Tibial nerve (tissue), 4 donors: ENCODE measurements around the gene TTC24. TPM values are rescaled to one million over a fixed set of nuclear protein-coding genes. Genes with fewer than 3 reads are reported as not detected.

Experiments used
- DNase-seq, 2 donors: peaks; one replicate each; pipeline ENCODE4 v3.0.0-alpha.2; 2019; ENCODE audit warnings: low spot score in 2 of 2
- H3K27ac ChIP-seq, 4 donors: fragments of 200-600 bp; sonication (generic) in 3 of 4; one replicate each; pipeline ENCODE4 v1.5.1; 2017 to 2019; ENCODE audit warnings: mild to moderate bottlenecking in 1 of 4
- H3K27me3 ChIP-seq, 2 donors: fragments of 200-600 bp; sonication (generic) in 1 of 2; one replicate each; pipeline versions ENCODE4 v1.5.1 to v1.6.0; 2017 to 2019
- H3K36me3 ChIP-seq, 3 donors: fragments of 200-600 bp; sonication (generic); one replicate each; pipeline ENCODE4 v1.5.1; 2018 to 2019
- H3K4me1 ChIP-seq, 4 donors: fragments of 200-600 bp; sonication (generic) in 3 of 4; one replicate each; pipeline ENCODE4 v1.5.1; 2017 to 2019
- H3K4me3 ChIP-seq, 4 donors: fragments of 200-600 bp; sonication (generic) in 3 of 4; one replicate each; pipeline ENCODE4 v1.5.1; 2017 to 2019; ENCODE audit warnings: mild to moderate bottlenecking in 1 of 4, moderate library complexity in 1 of 4
- H3K9me3 ChIP-seq, 4 donors: fragments of 200-600 bp; sonication (generic) in 3 of 4; one replicate each; pipeline ENCODE4 v1.5.1; 2017 to 2019
- EP300 ChIP-seq, 2 donors: sonication (generic); formaldehyde crosslinking; IDR thresholded peaks; one replicate each; pipeline ENCODE4 v1.6.1; 2017; ENCODE audit warnings: antibody characterized with exemption in 2 of 2, mild to moderate bottlenecking in 1 of 2
- POLR2A ChIP-seq, 2 donors: fragments of 450-650 bp; IDR thresholded peaks; one replicate each; pipeline ENCODE4 v1.6.1; 2017; ENCODE audit warnings: antibody characterized with exemption in 2 of 2, mild to moderate bottlenecking in 2 of 2, moderate library complexity in 2 of 2
- WGBS, 2 donors: methylation state at CpG; one replicate each; pipeline ENCODE4 v1.1.5; 2018; 5-methylcytosine and 5-hydroxymethylcytosine counted together
- total RNA-seq, 4 donors: library from RNA; depleted of rRNA; stranded (reverse); fragments of >200 nt; gene quantifications; one replicate each; pipeline ENCODE4 v1.1.0, GENCODE V29; 2016
- TF ChIP-seq, protein P1 (sequence below), 5 experiments: fragments of 200-600 bp in 3 of 5; fragments of 450-650 bp in 2 of 5; sonication (generic) in 3 of 5; IDR thresholded peaks; one replicate each; pipeline ENCODE4 v1.5.1; 2016 to 2019; ENCODE audit warnings: antibody characterized with exemption in 5 of 5, mild to moderate bottlenecking in 3 of 5, moderate library complexity in 2 of 5

Gene TTC24
- total RNA-seq, 4 donors from 2014 or later = not detected

DNA sequence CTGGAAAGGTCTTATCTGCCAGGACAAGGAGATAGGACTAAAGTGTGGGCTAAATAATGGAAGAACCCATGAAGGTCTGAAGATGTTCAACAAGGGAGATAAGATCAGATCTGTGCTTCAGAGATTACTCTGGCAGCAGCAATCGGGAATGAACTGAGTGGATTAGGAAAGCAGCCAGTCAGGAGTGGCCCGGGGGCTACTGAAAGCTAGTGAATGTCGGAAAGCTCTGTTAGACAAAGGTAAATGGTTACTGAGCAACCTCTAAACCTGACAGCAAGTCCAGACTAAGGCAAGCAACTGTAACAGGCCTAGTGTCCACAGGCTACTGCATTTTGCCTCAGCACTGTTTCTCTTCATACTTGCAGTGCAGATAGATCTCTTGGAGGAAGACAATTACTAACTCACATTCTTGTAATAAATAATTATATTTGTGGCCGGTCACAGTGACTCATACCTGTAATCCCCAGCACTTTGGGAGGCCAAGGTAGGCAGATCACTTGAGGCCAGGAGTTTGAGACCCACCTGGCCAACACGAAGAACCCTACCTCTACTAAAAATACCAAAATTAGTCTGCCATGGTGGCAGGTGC is 19.6 kb upstream of the TTC24 start:
- Histone ChIP-seq H3K27me3 (no peaks in the 10 kb centered on the region), H3K36me3 (no peaks in the 10 kb centered on the region), H3K9me3 (no peaks in the 10 kb centered on the region), H3K27ac (no peak overlapping the region), H3K4me3 (no peak overlapping the region), H3K4me1 (no peaks in the 10 kb centered on the region)
- TF ChIP-seq EP300 (IDR thresholded peaks at IDR 0.05) (no peak), POLR2A (IDR thresholded peaks at IDR 0.05) (no peak)
- TF ChIP-seq, protein P1, sequence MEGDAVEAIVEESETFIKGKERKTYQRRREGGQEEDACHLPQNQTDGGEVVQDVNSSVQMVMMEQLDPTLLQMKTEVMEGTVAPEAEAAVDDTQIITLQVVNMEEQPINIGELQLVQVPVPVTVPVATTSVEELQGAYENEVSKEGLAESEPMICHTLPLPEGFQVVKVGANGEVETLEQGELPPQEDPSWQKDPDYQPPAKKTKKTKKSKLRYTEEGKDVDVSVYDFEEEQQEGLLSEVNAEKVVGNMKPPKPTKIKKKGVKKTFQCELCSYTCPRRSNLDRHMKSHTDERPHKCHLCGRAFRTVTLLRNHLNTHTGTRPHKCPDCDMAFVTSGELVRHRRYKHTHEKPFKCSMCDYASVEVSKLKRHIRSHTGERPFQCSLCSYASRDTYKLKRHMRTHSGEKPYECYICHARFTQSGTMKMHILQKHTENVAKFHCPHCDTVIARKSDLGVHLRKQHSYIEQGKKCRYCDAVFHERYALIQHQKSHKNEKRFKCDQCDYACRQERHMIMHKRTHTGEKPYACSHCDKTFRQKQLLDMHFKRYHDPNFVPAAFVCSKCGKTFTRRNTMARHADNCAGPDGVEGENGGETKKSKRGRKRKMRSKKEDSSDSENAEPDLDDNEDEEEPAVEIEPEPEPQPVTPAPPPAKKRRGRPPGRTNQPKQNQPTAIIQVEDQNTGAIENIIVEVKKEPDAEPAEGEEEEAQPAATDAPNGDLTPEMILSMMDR (IDR thresholded peaks at IDR 0.05) = no peak
- DNase-seq = no peak
- 77 to 79% methylated on average over 5 of the region's 5 CpGs for WGBS, 2 donors

DNA sequence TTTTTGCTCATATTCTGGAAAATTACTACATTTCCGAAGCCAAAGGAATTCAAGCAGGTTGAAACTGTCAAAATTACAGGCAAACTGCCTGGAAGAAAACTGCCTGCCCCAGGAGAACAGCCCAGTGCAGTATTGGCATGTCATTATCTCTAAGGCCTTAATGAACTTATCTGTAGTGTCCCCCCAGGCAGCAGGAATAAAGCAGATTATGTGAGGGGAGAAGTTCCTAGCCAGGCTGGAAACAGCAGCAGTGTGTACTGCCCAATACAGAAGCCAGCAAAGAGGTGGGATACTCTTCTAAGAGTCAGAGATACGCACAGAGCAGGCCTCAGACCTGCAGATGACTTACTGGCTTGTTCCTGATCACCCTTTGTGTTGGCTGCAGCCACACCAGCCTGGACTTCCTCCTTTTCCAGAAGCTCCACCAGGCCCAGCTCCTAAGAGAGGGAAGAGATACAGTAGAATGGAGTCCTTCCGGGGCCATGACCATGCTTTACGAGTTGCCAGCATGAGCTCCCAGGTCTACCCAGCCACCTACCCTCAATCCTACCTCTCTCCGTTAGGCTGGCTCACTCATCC is 18.8 kb upstream of the TTC24 start:
- WGBS, 2 donors = 70 to 77% methylated on average over 5 of the region's 5 CpGs
- H3K9me3 ChIP-seq = no peaks in the 10 kb centered on the region
- no peaks in the 10 kb centered on the region for H3K36me3 ChIP-seq
- H3K4me1 ChIP-seq = no peaks in the 10 kb centered on the region
- H3K27ac ChIP-seq = no peak overlapping the region
- TF ChIP-seq, protein P1 (IDR thresholded peaks at IDR 0.05) = no peak
- TF ChIP-seq POLR2A (IDR thresholded peaks at IDR 0.05) = no peak
- TF ChIP-seq EP300 (IDR thresholded peaks at IDR 0.05) = no peak
- H3K4me3 ChIP-seq = no peak overlapping the region
- no peak for DNase-seq
- no peaks in the 10 kb centered on the region for H3K27me3 ChIP-seq

DNA sequence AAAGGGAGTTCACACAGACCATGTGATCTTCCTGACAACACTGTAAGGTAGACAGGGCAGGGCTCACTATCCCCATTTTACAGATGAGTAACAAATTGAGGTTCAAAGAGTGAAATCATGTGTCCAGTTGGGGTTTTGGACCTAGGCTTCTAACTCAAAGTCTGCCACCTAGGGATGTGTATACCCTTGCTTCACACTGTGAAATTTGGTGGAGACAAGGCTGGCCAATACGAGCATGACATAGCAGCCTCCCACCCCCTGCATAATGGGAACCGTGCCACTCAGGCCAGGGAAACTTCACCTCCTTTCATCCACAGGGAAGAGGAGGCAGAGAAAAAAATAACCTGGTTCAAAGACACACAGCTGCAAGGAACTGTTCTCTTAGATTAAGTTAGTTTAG is 14.0 kb upstream of the TTC24 start:
- Histone ChIP-seq H3K4me1 (peaks cover 0 to under 1% (median 0%) of the 10 kb centered on the region in 4 donors), H3K27ac (no peak overlapping the region), H3K9me3 (no peaks in the 10 kb centered on the region), H3K36me3 (no peaks in the 10 kb centered on the region), H3K27me3 (no peaks in the 10 kb centered on the region), H3K4me3 (no peak overlapping the region)
- TF ChIP-seq EP300 (IDR thresholded peaks at IDR 0.05) = no peak
- TF ChIP-seq POLR2A (IDR thresholded peaks at IDR 0.05) = no peak
- TF ChIP-seq, protein P1 (IDR thresholded peaks at IDR 0.05) = no peak
- WGBS, 2 donors = 70 to 74% methylated on average over 2 of the region's 2 CpGs
- no peak for DNase-seq

DNA sequence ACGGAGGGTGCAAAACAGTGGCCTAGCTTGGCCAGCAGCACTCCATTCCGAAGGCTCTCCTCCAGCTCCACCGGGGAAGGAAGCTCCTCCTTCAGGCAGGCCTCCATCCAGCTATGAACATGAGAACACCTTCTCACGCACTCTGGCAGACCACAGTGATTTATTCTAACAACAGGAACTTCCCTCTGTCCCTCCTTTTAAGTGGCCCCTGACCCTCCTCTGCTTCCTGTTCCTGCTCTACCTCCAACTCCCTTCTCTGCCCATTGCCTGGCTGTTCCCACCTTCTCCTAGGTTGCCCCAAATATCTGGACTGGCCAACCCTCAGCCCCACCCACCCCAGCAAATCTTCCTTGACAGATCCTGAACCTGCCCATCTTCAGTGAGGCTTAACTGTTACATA is 13.1 kb upstream of the TTC24 start:
- TF ChIP-seq, protein P1 (IDR thresholded peaks at IDR 0.05) = no peak
- TF ChIP-seq EP300 (IDR thresholded peaks at IDR 0.05) (no peak), POLR2A (IDR thresholded peaks at IDR 0.05) (no peak)
- WGBS, 2 donors = 85 to 89% methylated on average over 4 of the region's 4 CpGs
- no peak for DNase-seq
- no peaks in the 10 kb centered on the region for H3K36me3 ChIP-seq
- H3K27ac ChIP-seq = no peak overlapping the region
- no peak overlapping the region for H3K4me3 ChIP-seq
- H3K27me3 ChIP-seq = no peaks in the 10 kb centered on the region
- peaks cover 0 to 10% (median 3%) of the 10 kb centered on the region in 4 donors for H3K4me1 ChIP-seq
- no peaks in the 10 kb centered on the region for H3K9me3 ChIP-seq

DNA sequence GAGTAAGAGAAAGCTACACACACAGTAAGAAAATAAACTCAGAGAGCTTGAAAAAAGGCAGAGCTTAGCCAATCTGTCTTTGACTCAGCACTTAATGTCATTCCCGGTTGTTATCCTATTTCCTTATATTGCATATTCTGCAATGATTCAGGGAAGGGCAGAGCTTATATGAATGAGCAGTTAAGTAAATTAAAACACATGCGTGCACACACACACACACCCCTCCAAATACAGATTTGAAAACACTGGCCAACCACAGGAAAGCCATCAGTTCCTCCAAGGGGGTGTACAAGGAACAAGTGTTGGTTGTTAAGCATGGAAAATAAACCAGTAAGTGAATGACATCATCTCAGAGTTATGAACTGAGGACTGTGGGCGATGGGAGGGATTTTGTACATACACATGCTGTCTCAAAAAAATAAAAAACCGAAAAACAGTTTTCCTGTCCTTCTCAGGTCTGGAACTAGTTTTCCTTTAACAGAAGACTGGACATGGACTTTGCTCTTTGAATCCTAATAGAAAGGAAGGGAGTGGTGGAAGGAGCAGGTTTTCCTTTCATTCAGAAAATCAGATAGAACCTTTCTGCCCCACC is 8.2 kb upstream of the TTC24 start:
- H3K9me3 ChIP-seq = no peaks in the 10 kb centered on the region
- H3K27ac ChIP-seq = peak overlapping the region in 3 of 4 donors; percentile 19 to 63 (median 20)
- WGBS, 2 donors = 3 to 5% methylated on average over 4 of the region's 4 CpGs
- no peaks in the 10 kb centered on the region for H3K36me3 ChIP-seq
- H3K4me3 ChIP-seq = peak overlapping the region in 1 of 4 donors; percentile 48
- TF ChIP-seq EP300 (IDR thresholded peaks at IDR 0.05) (peak in 1 of 2 donors; percentile 41), POLR2A (IDR thresholded peaks at IDR 0.05) (no peak)
- TF ChIP-seq, protein P1 (IDR thresholded peaks at IDR 0.05) = no peak
- no peaks in the 10 kb centered on the region for H3K27me3 ChIP-seq
- DNase-seq = no peak
- peaks cover 0 to 23% (median 15%) of the 10 kb centered on the region in 4 donors for H3K4me1 ChIP-seq
